HEK293 (cell line): Measurements from ENCODE around the gene ATP1A3.

Experiments used
- ELK4 ChIP-seq: IDR thresholded peaks from 2 replicates; pipeline ENCODE4 v1.6.1; 2011; ENCODE audit warnings: mild to moderate bottlenecking, low read depth, low read length, borderline replicate concordance
- GLI2 ChIP-seq: fragments of 450-650 bp; formaldehyde crosslinking; IDR thresholded peaks from 2 replicates; pipeline ENCODE4; 2017; ENCODE audit warnings: missing biosample characterization, missing genetic modification characterization, low read depth, borderline replicate concordance
- HIC1 ChIP-seq: fragments of 450-650 bp; formaldehyde crosslinking; IDR thresholded peaks from 2 replicates; pipeline ENCODE4 v1.5.1; 2016; ENCODE audit warnings: missing biosample characterization, missing genetic modification characterization
- HOXA7 ChIP-seq: sonication (generic); formaldehyde crosslinking; IDR thresholded peaks from 2 replicates; pipeline ENCODE4 v1.8.1; 2022; ENCODE audit warnings: missing genetic modification reagents, borderline replicate concordance
- KLF1 ChIP-seq: fragments of 450-650 bp; formaldehyde crosslinking; IDR thresholded peaks from 2 replicates; pipeline ENCODE4 v1.5.1; 2016; ENCODE audit warnings: missing biosample characterization, missing genetic modification characterization
- KLF10 ChIP-seq: fragments of 450-650 bp; IDR thresholded peaks from 2 replicates; pipeline ENCODE4 v1.5.1; 2018; ENCODE audit warnings: missing biosample characterization, mild to moderate bottlenecking, missing genetic modification characterization
- KLF7 ChIP-seq: fragments of 450-650 bp; formaldehyde crosslinking; IDR thresholded peaks from 2 replicates; pipeline ENCODE4 v1.5.1; 2016; ENCODE audit warnings: missing biosample characterization, missing genetic modification characterization, borderline replicate concordance
- MEIS1 ChIP-seq: sonication (generic); formaldehyde crosslinking; IDR thresholded peaks from 2 replicates; pipeline ENCODE4 v1.8.1; 2022; ENCODE audit warnings: missing genetic modification reagents, mild to moderate bottlenecking, borderline replicate concordance
- YY2 ChIP-seq: fragments of 450-650 bp; formaldehyde crosslinking; IDR thresholded peaks from 2 replicates; pipeline ENCODE4 v1.5.1; 2016; ENCODE audit warnings: missing biosample characterization, missing genetic modification characterization
- ZBTB6 ChIP-seq: fragments of 450-650 bp; formaldehyde crosslinking; IDR thresholded peaks from 2 replicates; pipeline ENCODE4 v1.5.1; 2017; ENCODE audit warnings: missing biosample characterization, missing genetic modification characterization
- ZNF114 ChIP-seq: fragments of 450-650 bp; formaldehyde crosslinking; IDR thresholded peaks from 2 replicates; pipeline ENCODE4 v1.5.0; 2017; ENCODE audit warnings: missing biosample characterization, missing genetic modification characterization
- ZNF132 ChIP-seq: fragments of 450-650 bp; formaldehyde crosslinking; IDR thresholded peaks from 2 replicates; pipeline ENCODE4 v1.5.1; 2017; ENCODE audit warnings: missing biosample characterization, missing genetic modification characterization, borderline replicate concordance
- ZNF140 ChIP-seq: fragments of 450-650 bp; formaldehyde crosslinking; IDR thresholded peaks from 2 replicates; pipeline ENCODE4 v1.5.1; 2016; ENCODE audit warnings: missing biosample characterization, missing genetic modification characterization
- ZNF155 ChIP-seq: fragments of 450-650 bp; formaldehyde crosslinking; IDR thresholded peaks from 2 replicates; pipeline ENCODE4 v1.5.1; 2016; ENCODE audit warnings: missing biosample characterization, missing genetic modification characterization
- ZNF157 ChIP-seq: fragments of 450-650 bp; formaldehyde crosslinking; IDR thresholded peaks from 2 replicates; pipeline ENCODE4 v1.5.1; 2016; ENCODE audit warnings: missing biosample characterization, missing genetic modification characterization
- ZNF184 ChIP-seq: fragments of 450-650 bp; IDR thresholded peaks from 2 replicates; pipeline ENCODE4 v1.5.1; 2018; ENCODE audit warnings: missing biosample characterization, mild to moderate bottlenecking, missing genetic modification characterization
- ZNF223 ChIP-seq: fragments of 450-650 bp; formaldehyde crosslinking; IDR thresholded peaks from 2 replicates; pipeline ENCODE4 v1.5.1; 2016; ENCODE audit warnings: missing biosample characterization, missing genetic modification characterization
- ZNF513 ChIP-seq: fragments of 450-650 bp; IDR thresholded peaks from 2 replicates; pipeline ENCODE4 v1.5.1; 2018; ENCODE audit warnings: missing biosample characterization, missing genetic modification characterization
- ZNF518A ChIP-seq: fragments of 450-650 bp; formaldehyde crosslinking; conservative IDR thresholded peaks from 2 replicates; pipeline ENCODE4 v1.5.1; 2016; ENCODE audit warnings: low read depth, missing biosample characterization, missing genetic modification characterization
- ZNF571 ChIP-seq: fragments of 450-650 bp; formaldehyde crosslinking; IDR thresholded peaks from 2 replicates; pipeline ENCODE4 v1.5.0; 2017; ENCODE audit warnings: missing biosample characterization, missing genetic modification characterization
- ZNF580 ChIP-seq: fragments of 450-650 bp; formaldehyde crosslinking; IDR thresholded peaks from 2 replicates; pipeline ENCODE4 v1.5.1; 2016; ENCODE audit warnings: missing biosample characterization, missing genetic modification characterization
- ZNF624 ChIP-seq: fragments of 450-650 bp; formaldehyde crosslinking; IDR thresholded peaks from 2 replicates; pipeline ENCODE4 v1.5.1; 2017; ENCODE audit warnings: missing biosample characterization, missing genetic modification characterization
- ZNF664 ChIP-seq: fragments of 450-650 bp; formaldehyde crosslinking; IDR thresholded peaks from 2 replicates; pipeline ENCODE4 v1.5.1; 2016; ENCODE audit warnings: missing biosample characterization, missing genetic modification characterization
- ZSCAN4 ChIP-seq: fragments of 450-650 bp; formaldehyde crosslinking; IDR thresholded peaks from 2 replicates; pipeline ENCODE4 v1.5.1; 2017; ENCODE audit warnings: missing biosample characterization, missing genetic modification characterization

The ATP1A3 gene

GRCh38 chr19:41924151-41925145, 69.6 kb downstream of the ATP1A3 start (continued):
- TF ChIP-seq KLF1 (tag by site-specific recombination) (peak; percentile 12; the same call in 1 of the 2 replicates), ZNF580 (tag by site-specific recombination) (peak; percentile 87), ZNF223 (tag by site-specific recombination) (no peak), ZNF664 (tag by site-specific recombination) (no peak), ZNF571 (tag by site-specific recombination) (no peak), ZNF157 (tag by site-specific recombination) (no peak), GLI2 (tag by site-specific recombination) (no peak), ZNF114 (tag by site-specific recombination) (no peak), ZNF624 (tag by site-specific recombination) (no peak), HIC1 (tag by site-specific recombination) (no peak), KLF10 (tag by site-specific recombination) (no peak), ZSCAN4 (tag by site-specific recombination) (no peak), ZNF140 (tag by site-specific recombination) (no peak), ZNF132 (tag by site-specific recombination) (no peak), MEIS1 (CRISPR knock-in tag) (no peak), ZNF155 (tag by site-specific recombination) (no peak), ZNF184 (tag by site-specific recombination) (no peak), KLF7 (tag by site-specific recombination) (no peak), HOXA7 (CRISPR knock-in tag) (no peak), ZNF513 (tag by site-specific recombination) (no peak), ZBTB6 (tag by site-specific recombination) (no peak), ELK4 (no peak), ZNF518A (tag by site-specific recombination) (no peak), YY2 (no peak)
